GM18508 (cell line): ENCODE data around the gene TOM1L2.

Source experiments
- ATAC-seq: cut with Tn5 transposase; IDR thresholded peaks from one replicate; pipeline ENCODE4 v1.9.1; 2021; ENCODE audit warnings: moderate number of reproducible peaks; ENCODE audit not compliant: insufficient read depth, unreplicated experiment

The TOM1L2 gene

DNA sequence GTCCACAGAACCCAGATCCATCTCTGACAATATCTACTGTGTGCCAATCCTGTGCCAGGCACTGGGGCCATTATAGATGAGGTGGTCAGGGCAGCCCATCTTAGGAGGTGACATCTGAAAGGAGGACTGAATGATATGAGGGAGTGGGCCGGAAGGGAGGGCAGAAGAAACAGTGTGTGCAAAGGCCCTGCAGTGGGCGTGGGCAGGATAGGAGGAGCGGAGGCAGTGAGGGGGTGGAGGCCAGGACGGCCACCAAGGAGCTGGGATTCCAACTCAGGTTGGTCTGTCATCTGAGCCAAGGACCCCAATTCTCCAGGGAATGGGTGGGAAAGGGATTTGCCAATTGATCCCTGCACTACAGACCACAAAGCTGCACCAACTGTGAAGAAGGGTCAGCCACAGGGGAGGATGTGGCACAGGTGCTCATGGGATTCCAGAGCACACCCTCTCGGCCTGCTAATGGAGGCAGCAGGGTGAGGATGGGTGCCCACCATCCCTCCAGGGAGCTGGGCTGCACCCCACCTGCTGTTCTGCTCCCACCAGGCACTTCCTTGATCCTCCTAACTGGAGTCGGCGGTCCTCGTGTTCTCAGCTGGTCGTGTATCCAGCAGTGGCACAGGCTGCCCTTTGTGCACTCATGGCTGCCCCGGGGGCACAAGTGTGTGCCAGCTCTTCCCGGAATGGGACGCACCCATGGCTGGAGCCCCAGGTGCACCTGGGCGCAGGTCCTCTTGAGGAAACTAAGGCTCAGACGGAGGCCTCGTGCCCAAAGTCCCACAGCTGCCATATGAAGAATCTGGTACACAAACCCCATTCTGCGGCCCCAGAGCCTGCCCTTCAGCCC, 145.0 kb downstream of the TOM1L2 start:
- ATAC-seq: no peak

DNA sequence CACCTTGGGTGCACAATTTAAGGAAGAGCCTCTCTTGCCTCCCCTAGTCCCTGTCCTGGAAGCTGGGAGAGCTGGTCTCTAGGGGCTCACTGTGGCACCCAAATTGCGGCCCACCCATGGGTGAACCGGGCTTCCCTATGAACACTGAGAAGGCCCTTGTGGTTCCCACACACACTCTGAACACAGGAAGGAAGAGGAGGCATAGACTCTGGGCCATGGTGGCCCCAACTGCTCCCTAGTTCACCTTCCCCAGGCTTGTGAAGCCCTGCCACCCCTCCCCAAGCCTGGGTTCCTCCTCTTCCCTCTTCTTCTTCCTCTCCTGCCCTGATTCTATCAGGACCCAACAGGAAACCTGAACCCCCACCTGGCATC, 145.9 kb downstream of the TOM1L2 start:
- ATAC-seq: no peak

DNA sequence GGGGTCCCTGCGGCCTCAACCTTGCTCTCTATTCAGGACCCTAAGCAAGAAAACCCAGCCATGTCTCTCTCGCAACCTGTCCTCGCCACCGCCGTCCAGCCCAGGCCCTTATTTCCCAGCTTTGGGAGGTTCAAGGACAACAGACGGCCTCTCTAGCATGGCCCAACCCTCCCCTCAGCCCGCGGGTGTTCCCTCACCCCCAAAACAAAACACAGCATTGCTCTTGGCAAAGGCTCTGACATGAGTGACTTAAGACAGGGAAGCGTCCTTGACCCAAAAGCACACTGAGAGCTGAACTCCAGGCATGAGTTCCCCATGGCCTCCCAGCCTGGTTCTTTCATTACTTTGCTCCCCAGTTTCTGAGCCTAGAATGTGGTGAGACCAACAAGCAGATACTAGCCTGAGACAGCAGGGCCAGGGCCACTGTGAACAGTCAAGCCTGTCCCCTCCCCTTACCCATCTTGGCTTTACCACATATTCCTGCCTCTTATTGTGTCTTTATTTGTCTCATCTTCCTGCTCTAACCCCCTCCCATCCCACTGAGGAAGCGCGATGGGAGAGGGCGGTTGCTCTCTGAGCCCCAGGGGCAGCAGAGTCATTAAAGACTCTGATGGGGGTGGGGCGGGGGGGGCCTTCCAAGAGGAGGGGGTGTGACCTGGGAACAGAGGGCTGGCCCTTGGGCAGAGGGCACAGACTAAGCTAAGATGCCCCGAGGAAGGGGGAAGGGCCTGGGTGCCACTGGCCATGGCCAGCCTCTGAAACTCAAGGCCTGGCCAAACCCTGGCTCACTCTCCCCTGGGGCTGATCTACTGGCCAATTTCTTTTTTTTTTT, 147.2 kb downstream of the TOM1L2 start:
- no peak for ATAC-seq

DNA sequence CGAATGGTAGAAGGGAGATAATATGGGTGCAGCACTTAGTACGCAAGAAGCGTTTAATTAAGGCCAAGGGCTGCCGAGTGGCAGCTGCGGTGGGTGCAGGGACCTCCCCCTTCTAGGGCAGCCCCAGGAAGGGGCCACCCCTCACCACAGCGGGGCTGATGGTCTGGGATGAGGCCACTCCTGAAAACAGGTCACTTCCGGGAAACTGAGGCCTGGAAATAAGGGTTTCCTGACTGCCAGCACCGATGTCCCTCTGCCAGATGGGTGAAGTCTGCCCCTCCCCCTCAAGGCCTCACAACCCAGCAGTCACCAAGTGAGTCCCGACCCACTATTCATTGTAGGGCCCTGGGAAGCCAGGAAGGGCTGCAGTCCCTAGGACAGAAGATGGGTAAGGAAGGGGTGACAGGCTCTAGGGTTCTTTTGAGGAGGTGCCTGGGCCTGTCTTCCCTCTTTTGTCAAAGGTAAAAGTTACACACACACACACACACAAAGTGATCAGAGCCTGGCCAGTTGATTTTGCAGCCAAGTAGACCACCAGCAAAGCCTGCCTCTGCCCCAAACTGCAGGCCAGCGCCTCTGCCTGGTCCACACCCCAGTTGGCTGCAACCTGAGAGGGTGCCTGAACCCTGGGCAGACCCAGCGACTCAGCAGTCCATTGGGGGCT, 147.9 kb downstream of the TOM1L2 start:
- no peak for ATAC-seq

DNA sequence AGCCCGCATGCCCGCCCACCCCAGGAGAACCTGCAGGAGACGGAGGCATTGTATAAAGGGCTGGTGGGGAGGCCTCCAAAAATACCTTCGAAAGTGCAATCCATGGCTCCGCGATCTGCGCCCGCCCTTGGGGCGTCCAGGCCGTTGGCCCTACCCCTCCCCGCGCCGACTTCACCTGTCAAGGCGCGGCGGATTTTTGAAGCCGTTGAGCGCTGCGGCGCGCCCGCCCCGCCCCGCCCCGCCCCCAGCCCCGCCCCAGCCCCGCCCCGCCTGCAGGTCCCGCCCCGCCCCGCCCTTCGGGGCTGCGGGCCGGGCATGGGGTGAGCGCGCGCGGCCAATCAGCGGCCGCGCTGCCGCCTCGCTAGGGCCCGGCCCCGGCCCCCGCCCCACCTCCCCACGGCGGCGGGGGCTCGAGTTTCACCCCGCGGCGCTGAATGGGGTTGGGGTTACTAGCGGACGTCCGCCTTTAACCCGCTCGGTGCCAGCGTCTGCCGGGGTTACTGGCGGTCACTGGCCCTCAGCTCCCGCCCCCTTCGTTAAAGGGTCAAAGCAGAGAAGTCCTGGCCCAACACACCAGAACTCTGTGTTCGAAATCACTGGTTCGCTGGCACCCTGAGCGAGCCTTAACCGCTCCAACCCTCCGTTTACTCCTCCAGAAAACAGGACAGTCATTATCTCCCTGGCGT, 148.6 kb downstream of the TOM1L2 start:
- no peak for ATAC-seq

DNA sequence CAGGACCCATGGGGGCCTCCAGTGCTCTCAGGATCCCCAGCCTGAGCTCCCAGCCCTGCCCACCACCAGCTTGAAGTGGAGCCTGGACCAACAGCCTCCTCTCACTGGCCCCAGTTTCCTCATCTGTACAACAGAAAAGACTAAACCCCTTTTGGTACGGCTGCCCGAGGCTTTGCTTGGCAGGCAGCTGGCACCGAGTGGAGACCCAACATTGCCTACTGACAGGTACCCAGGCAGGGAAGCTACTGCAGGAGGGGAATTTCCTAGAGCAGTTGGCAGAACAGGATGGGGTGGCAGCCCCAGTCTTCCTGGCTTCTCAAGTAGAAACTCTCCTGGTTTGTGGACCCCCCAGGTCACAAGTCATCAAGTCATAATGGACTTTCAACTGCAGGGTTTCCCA, 149.6 kb downstream of the TOM1L2 start:
- ATAC-seq: no peak

DNA sequence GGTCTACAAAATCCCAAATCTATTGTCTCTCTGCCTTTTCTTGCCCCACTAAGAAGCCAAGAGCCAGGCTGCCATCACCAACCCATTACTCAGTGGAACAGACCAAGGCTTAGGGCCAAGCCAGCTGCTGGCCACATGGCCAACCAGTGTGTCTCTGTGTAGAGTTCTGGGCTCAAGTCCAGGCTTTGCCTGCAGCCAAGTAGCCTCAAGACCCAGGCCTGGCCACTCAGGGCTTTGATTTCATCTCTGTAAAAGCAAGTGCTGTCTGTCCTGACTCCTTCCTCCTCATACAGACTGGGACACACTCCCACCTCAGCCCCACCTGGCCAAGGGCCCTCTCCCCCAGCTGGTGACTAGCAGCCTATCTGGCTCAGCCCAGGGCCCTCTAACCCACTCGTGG, 150.0 kb downstream of the TOM1L2 start:
- no peak for ATAC-seq

DNA sequence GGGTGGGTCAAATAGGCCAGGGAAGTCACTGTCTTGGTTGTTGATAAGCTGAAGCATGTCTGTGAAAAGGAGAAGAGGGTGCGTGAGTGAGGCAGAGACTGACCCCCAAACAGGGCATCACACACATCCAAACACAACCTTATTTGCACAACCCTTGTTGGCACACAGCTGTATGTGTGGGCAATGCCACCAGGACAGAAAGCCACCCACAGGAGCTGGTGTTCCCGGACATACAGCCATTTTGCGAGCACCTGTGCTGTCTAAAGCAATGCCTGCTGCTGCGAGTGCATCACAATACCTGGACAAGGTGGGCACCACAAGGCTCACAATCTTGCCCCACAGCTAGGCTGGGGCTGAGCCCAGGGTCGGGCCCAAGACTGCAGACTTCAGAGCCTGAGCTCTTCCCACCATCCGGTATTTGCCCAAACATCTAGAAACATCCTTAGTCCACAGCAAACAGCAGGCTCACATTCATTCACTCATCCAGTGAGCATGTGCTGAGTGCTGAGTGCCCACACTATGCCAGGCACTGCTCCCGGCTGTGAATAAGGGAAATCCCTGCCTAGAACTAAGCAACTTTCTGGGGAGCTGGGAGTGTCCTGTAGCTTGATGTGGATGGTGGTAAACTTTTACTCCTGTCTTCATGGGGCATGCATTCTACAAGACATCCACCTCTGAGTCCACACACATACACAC, 151.6 kb downstream of the TOM1L2 start:
- no peak for ATAC-seq

DNA sequence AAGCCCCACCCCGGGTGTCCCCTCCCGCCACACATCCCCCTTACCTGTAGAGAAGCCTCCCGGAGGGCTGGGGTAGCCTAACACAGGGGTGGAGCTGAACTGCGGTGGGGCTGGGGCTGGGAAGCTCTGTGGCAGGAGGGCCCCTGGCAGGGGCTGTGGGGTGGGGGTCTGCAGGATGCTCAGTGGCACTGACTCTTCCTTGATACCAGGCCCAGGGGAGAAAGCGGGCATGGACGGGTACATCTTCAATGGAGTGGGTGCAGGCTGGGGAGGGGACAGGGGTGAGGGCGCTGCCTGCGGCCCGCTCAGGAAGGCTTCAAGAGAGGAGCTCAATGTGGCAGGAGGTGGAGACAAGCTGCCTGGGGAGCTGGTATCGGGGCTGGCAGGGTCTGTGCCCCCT, 152.2 kb downstream of the TOM1L2 start:
- ATAC-seq: no peak

DNA sequence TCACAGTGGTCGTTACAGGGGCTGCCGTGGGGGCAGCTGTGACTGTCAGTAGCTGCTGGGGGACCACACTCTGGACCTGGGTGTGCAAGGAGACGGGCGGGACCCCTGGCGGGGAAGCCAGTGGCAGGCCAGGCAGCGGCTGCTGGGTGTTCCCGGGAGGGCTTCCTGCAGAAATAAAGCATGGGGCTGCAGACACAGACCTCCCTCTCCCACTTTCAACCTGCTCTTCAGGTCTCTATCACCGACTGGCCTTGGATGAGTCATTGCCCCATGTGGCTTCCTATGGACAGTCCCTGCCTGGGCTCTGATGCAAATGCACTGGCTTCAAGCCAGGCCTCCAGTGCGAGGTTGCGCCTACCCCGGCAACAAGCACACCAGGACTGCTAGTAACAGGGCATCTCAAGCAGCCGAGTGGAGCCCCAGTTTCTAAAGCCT, 152.6 kb downstream of the TOM1L2 start:
- ATAC-seq: no peak

DNA sequence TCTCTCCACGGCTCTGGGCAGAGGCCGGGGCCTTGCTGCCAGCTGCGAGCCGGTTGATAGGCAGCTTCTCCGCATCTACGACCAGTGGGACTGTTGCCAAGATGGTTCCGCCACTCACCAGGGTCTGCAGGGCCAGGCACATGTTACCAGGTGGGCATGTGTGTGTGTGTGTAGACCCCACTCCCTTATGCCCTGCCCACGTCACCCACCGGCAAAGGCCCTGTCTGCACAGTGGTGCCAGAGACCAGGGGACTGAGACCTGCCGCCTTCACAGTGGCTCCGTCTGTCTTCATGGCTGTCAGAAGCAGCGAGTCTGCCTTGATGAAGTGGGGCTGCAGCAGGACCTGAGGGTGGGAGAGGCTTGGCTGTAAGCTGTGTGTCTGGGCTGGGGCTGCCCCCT, 153.1 kb downstream of the TOM1L2 start:
- ATAC-seq: no peak

DNA sequence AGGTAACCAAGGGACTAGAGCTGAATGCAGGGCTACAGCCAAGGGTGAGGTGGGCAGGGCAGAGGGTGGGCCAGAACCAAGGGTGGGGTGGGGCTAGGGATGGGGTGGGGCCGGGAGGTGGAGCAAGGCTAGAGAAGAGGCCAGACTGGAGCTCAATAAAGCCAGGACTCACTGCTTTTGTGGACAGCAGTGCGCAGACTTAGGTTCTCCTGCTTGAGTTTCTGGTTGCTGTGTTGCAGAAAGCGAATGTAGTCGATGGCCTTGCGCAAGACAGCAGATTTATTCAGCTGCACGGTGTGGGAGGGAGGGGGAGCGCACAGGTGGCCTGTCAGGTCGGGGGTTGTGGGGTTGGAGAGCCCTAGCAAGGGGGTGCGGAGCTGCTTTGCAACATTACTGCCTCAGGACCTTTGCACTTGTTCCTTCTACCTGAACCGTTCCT, 154.1 kb downstream of the TOM1L2 start:
- no peak for ATAC-seq

DNA sequence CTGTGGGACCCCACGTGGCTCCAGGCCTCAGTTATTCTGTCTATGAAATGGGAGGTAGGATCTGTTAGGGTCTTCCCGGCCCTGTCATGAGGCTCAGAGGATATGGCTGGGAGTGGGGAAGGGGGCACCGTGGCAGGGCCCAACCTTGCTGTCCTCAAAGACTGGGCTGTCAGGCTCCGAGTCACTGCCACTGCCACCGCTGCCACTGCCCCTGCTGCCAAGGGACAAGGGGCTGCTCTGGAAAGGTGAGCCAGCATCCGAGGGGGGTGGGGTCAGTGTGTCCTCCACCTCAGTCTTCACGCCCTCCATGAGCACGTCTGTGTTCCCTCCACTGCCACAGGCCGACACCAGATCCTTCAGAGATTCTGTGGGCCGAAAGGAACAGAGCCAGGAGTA, 154.7 kb downstream of the TOM1L2 start:
- ATAC-seq: no peak

DNA sequence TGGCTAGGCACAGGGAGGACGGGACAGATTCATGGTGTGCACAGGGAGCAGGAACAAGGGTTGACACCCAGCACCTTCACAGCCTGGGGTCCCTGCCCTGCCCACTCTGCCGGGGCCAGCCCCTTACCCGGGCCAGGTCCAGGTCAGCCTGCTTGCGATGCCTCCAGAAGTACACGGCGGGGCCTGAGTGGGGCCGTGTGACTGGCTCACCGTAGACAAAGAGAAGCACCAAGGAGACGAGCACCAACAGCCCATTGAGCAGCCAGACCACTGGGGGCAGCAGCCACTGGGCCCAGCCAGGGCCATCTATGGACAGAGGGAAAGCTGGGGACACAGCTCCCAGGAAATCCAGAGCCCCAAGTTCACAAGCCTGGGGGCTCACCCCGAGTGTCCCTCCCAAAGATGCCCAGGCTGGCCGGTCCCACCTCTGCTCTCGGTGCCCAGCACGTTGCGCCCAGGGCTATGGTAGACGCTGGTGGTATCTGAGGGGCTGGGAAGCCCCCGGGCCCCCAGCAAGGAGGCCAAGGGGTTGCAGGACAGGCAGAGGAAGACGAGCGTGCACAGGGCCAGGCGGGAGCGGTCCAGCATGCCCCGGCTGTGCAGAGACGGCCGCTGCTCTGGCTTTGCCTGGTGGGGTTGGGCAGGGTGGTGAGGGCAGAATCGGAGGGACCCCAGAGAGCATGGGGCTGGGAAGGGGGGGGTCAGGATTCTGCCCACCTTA, 155.2 kb downstream of the TOM1L2 start:
- ATAC-seq: no peak

DNA sequence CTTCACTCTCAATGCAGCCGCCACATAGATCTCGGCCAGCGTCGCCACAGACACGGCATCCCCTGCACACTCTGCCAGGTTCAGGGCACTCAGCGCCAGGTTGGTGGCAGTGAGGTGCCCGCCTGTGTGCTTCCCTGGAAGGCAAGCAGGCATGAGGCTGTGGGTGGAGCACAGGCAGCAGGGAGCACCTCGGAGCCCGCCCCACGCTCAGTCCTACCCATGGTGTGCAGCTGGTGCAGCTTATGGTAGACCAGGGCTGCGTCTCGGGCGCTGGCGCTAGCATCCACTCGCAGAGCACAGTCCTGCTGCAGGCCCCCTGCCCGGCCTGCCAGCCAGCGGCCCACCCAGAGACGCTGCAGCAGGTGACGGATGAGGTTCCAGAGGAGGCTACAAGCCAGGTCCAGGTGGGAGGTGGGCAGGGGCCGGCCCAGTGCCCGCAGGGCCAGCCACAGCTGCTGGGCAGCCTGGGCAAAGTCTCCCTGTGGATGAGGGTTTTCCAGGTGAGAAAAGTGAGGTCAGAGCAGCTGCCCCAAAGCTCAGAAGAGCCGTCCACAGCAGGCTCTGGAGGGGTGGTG, 155.9 kb downstream of the TOM1L2 start:
- ATAC-seq: no peak

DNA sequence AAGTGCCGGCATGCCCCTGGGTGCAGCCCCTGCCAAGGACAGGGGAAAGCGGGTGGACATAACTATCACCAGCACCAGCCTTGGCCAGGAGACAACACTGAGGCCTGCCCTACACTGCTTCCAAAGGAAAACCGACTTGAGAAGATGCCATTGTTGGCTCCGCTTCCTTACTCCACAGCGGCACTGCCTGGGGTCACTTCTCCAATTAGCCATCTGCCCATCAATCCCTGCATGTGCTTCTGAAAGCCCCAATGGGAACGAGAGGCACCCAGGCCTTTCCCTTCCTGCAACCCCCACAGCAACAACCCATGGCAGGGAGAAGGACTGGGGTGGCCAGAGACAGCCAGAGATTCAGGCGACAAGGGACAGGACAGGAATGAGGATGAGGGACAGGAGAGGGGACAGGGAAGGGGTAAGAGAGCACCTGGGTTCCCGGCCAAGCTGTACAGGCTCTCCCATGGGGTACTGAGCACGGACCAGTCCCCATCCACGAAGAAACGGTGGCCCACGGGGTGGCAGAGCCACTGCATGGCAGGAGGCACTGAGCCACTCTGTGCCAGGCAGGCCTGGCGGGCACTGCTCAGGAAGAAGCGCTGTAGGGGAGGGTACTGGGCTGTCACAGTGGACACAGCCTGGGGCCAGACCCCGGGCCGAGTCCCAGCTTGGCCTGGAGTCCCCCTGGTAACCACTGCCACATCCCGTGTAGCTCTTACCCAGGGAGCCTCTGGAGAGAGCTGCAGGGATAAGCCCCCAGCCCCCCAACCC, 156.6 kb downstream of the TOM1L2 start:
- ATAC-seq: no peak

DNA sequence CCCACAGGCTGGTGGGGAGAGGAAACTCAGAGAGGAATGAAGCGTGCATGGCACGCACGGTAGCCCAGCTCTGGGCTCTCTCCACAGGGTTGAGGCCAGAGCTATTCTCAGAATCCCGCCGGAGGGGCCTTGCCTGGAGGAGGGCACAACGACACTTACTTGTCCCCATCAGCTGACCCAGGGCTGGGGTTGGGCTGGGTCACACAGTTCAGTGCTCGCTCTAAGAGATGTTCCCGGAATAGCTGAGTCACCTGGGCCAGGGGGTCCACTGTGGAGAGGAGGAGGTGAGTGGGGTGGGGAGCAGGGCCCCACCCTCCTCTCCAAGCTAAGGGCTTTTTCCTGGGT, 157.2 kb downstream of the TOM1L2 start:
- no peak for ATAC-seq
